ENCODE data around the gene CCDC150.
A peak's percentile ranks its signal among the peaks of the same experiment; 100 is the strongest.

- TF ChIP-seq CTCF (conservative IDR thresholded peaks at IDR 0.05), result peak; percentile 49
- TF ChIP-seq ZFX (IDR thresholded peaks at IDR 0.05), result no peak
Measured at GRCh38 chr2:196758474-196759377, 119.2 kb downstream of the CCDC150 start.

All from C4-2B (cell line).